H1 (cell line): ENCODE results near the gene ESYT2. TPM values are rescaled to one million over a fixed set of nuclear protein-coding genes. Genes with fewer than 3 reads are reported as not detected.

ENCODE experiments used
- CTCF ChIA-PET: fragments of 300-600 bp; sonication (Branson Sonifier 250); formaldehyde crosslinking; loops from one replicate; lab custom pipeline; 2021; ENCODE audit not compliant: partially characterized antibody; lab: Charles Lee
- POLR2A ChIA-PET: fragments of 300-600 bp; sonication (Branson Sonifier 250); formaldehyde crosslinking; loops from one replicate; lab custom pipeline; 2021; ENCODE audit warnings: inconsistent platforms; ENCODE audit not compliant: partially characterized antibody; lab: Charles Lee
- DNase-seq, 2 experiments: peaks; one replicate each; pipeline versions ENCODE4 v3.0.0 to v3.0.0-alpha.2; 2010 to 2022; ENCODE audit warnings: low spot score in 2 of 2, low read depth in 1 of 2, mixed read lengths in 1 of 2
- FAIRE-seq: peaks from 2 replicates; lab custom pipeline; 2011; peaks lifted over from hg19 to GRCh38; lab: Jason Lieb, UNC
- H2AFZ ChIP-seq: 2 replicates; pipeline ENCODE4 v1.8.1; 2012; ENCODE audit warnings: low read length, inconsistent platforms
- H2AK5ac ChIP-seq: 2 replicates; pipeline ENCODE4 v1.6.1; 2013; ENCODE audit warnings: low read depth, low read length
- H2BK120ac ChIP-seq: replicated peaks from 2 replicates; pipeline ENCODE3; 2013; ENCODE audit warnings: low read depth, low read length, inconsistent platforms
- H2BK12ac ChIP-seq: 2 replicates; pipeline ENCODE4 v1.6.1; 2013; ENCODE audit warnings: low read depth, low read length
- H2BK15ac ChIP-seq: 2 replicates; pipeline ENCODE4 v1.6.1; 2013; ENCODE audit warnings: low read length
- H2BK20ac ChIP-seq: 2 replicates; pipeline ENCODE4 v1.6.1; 2013; ENCODE audit warnings: low read length
- H2BK5ac ChIP-seq: 2 replicates; pipeline ENCODE4 v1.6.1; 2013; ENCODE audit warnings: low read depth, low read length
- H3K14ac ChIP-seq: 2 replicates; pipeline ENCODE4 v1.6.1; 2013; ENCODE audit warnings: inconsistent platforms; ENCODE audit not compliant: insufficient read length
- H3K18ac ChIP-seq: 2 replicates; pipeline ENCODE4 v1.6.1; 2013; ENCODE audit warnings: low read length; ENCODE audit errors: extremely low read depth
- H3K23ac ChIP-seq: 2 replicates; pipeline ENCODE4 v1.6.1; 2013; ENCODE audit warnings: inconsistent platforms; ENCODE audit not compliant: insufficient read length
- H3K23me2 ChIP-seq: 2 replicates; pipeline ENCODE4 v1.6.1; 2013; ENCODE audit warnings: low read depth, low read length
- H3K27ac ChIP-seq: 2 replicates; pipeline ENCODE4 v1.6.1; 2011; ENCODE audit warnings: low read depth, low read length, inconsistent platforms
- H3K27me3 ChIP-seq, 4 experiments: replicated peaks in 1 of 4; 1 replicate in 1 of 4; 2 replicates in 3 of 4; pipeline versions ENCODE4 v1.6.1 to v1.8.1; 2011 to 2013; ENCODE audit warnings: low read length in 3 of 4, mild to moderate bottlenecking in 3 of 4, inconsistent platforms in 2 of 4, mixed read lengths in 2 of 4, moderate library complexity in 1 of 4; ENCODE audit not compliant: control insufficient read depth in 3 of 4, insufficient read depth in 3 of 4; ENCODE audit errors: extremely low read depth in 1 of 4
- H3K36me3 ChIP-seq, 4 experiments: 2 replicates each; pipeline versions ENCODE4 v1.6.1 to v1.8.1; 2011 to 2013; ENCODE audit warnings: mild to moderate bottlenecking in 4 of 4, low read length in 3 of 4, moderate library complexity in 2 of 4, control low read depth in 1 of 4, inconsistent platforms in 1 of 4; ENCODE audit not compliant: insufficient read depth in 4 of 4, control insufficient read depth in 2 of 4
- H3K4ac ChIP-seq: replicated peaks from 2 replicates; pipeline ENCODE3; 2013; ENCODE audit warnings: low read length, low read depth, mixed read lengths, inconsistent platforms; ENCODE audit not compliant: insufficient read length
- H3K4me1 ChIP-seq, 4 experiments: replicated peaks in 1 of 4; 1 replicate in 1 of 4; 2 replicates in 3 of 4; pipeline versions ENCODE4 v1.6.1 to v1.8.1; 2011 to 2013; ENCODE audit warnings: low read length in 3 of 4, inconsistent platforms in 2 of 4, mixed read lengths in 1 of 4; ENCODE audit not compliant: insufficient read depth in 4 of 4, control insufficient read depth in 3 of 4
- H3K4me2 ChIP-seq, 2 experiments: 2 replicates each; pipeline versions ENCODE4 v1.6.1 to v1.8.1; 2011 to 2013; ENCODE audit warnings: low read depth in 2 of 2, low read length in 2 of 2, control low read depth in 1 of 2, inconsistent platforms in 1 of 2, mild to moderate bottlenecking in 1 of 2; ENCODE audit not compliant: insufficient read depth in 1 of 2
- H3K4me3 ChIP-seq, 4 experiments: fragments of 200-600, 300-600 bp in 1 of 4; sonication (generic), shearing (Covaris generic), sonication (Bioruptor Twin) in 1 of 4; 2 replicates each; pipeline versions ENCODE4 v1.5.1 to v1.8.1; 2011 to 2016; ENCODE audit warnings: low read length in 4 of 4, low read depth in 3 of 4, control low read depth in 2 of 4, inconsistent platforms in 2 of 4, mild to moderate bottlenecking in 2 of 4, mixed read lengths in 1 of 4, moderate library complexity in 1 of 4; ENCODE audit not compliant: insufficient read depth in 2 of 4; ENCODE audit errors: extremely low read depth in 1 of 4
- H3K56ac ChIP-seq: replicated peaks from 2 replicates; pipeline ENCODE3; 2013; ENCODE audit warnings: low read depth, mild to moderate bottlenecking, mixed read lengths, low read length, inconsistent platforms; ENCODE audit not compliant: insufficient read length
- H3K79me1 ChIP-seq: 2 replicates; pipeline ENCODE4 v1.6.1; 2013; ENCODE audit warnings: low read depth, low read length, control low read depth
- H3K79me2 ChIP-seq, 2 experiments: 2 replicates each; pipeline versions ENCODE4 v1.6.1 to v1.8.1; 2012 to 2013; ENCODE audit warnings: low read length in 2 of 2, mild to moderate bottlenecking in 2 of 2, inconsistent platforms in 1 of 2; ENCODE audit not compliant: insufficient read depth in 2 of 2, control insufficient read depth in 1 of 2
- H3K9ac ChIP-seq, 4 experiments: replicated peaks in 1 of 4; 1 replicate in 1 of 4; 2 replicates in 3 of 4; pipeline versions ENCODE4 v1.6.1 to v1.8.1; 2011 to 2013; ENCODE audit warnings: low read depth in 3 of 4, low read length in 3 of 4, control low read depth in 2 of 4, mild to moderate bottlenecking in 2 of 4, moderate library complexity in 2 of 4, inconsistent platforms in 1 of 4; ENCODE audit errors: extremely low read depth in 1 of 4
- H3K9me3 ChIP-seq, 2 experiments: 2 replicates each; pipeline versions ENCODE4 v1.6.1 to v1.8.1; 2012 to 2013; ENCODE audit warnings: mild to moderate bottlenecking in 2 of 2, moderate library complexity in 2 of 2, control low read depth in 1 of 2, inconsistent platforms in 1 of 2, low read depth in 1 of 2, low read length in 1 of 2, mixed read lengths in 1 of 2; ENCODE audit not compliant: insufficient read depth in 2 of 2
- H4K20me1 ChIP-seq, 2 experiments: replicated peaks in 1 of 2; 2 replicates each; pipeline versions ENCODE3 to v1.8.1; 2011 to 2013; ENCODE audit warnings: inconsistent platforms in 2 of 2, low read length in 2 of 2, mild to moderate bottlenecking in 1 of 2; ENCODE audit not compliant: insufficient read depth in 2 of 2, control insufficient read depth in 1 of 2
- H4K5ac ChIP-seq: 2 replicates; pipeline ENCODE4 v1.6.1; 2013; ENCODE audit warnings: low read length, low read depth, mixed read lengths, inconsistent platforms; ENCODE audit not compliant: insufficient read length
- H4K8ac ChIP-seq: 2 replicates; pipeline ENCODE4 v1.8.0; 2013; ENCODE audit warnings: mild to moderate bottlenecking, moderate library complexity, low read length, inconsistent platforms; ENCODE audit not compliant: insufficient read depth; ENCODE audit errors: extremely low read depth
- H4K91ac ChIP-seq: replicated peaks from 2 replicates; pipeline ENCODE3; 2013; ENCODE audit warnings: low read length, mixed read lengths, inconsistent platforms; ENCODE audit not compliant: insufficient read length
- BCL11A ChIP-seq, 2 experiments: IDR thresholded peaks; one replicate each; pipeline ENCODE4 v1.6.1; 2011; ENCODE audit warnings: low read depth in 2 of 2, low read length in 2 of 2, mild to moderate bottlenecking in 2 of 2
- CREB1 ChIP-seq: IDR thresholded peaks from 2 replicates; pipeline ENCODE4 v1.6.1; 2012; ENCODE audit warnings: inconsistent platforms
- GABPA ChIP-seq: IDR thresholded peaks from 2 replicates; pipeline ENCODE4 v1.6.1; 2011; ENCODE audit warnings: mild to moderate bottlenecking, low read length, moderate library complexity, borderline replicate concordance; ENCODE audit not compliant: insufficient read depth
- KDM1A ChIP-seq: fragments of 200-600, 300-600 bp; sonication (generic); IDR thresholded peaks from 2 replicates; pipeline ENCODE4 v1.7.1; 2016; ENCODE audit warnings: mild to moderate bottlenecking, low read length, borderline replicate concordance
- NANOG ChIP-seq: IDR thresholded peaks from 2 replicates; pipeline ENCODE4 v1.6.1; 2011; ENCODE audit warnings: low read length, low read depth, mild to moderate bottlenecking, inconsistent platforms; ENCODE audit not compliant: insufficient read depth, poor library complexity, severe bottlenecking
- PHF8 ChIP-seq: fragments of 200-600 bp; sonication (generic); conservative IDR thresholded peaks from 2 replicates; pipeline ENCODE4 v1.7.1; 2012; ENCODE audit warnings: low read depth, mild to moderate bottlenecking, inconsistent platforms, low read length, moderate library complexity
- POLR2AphosphoS5 ChIP-seq: IDR thresholded peaks from 2 replicates; pipeline ENCODE4 v1.6.1; 2011; ENCODE audit warnings: low read depth, low read length
- RAD21 ChIP-seq, 2 experiments: IDR thresholded peaks in 1 of 2; conservative IDR thresholded peaks in 1 of 2; 2 replicates each; pipeline ENCODE4 v1.6.1; 2011; ENCODE audit warnings: low read depth in 2 of 2, low read length in 2 of 2, improper control_type of control experiment in 1 of 2, inconsistent platforms in 1 of 2, mild to moderate bottlenecking in 1 of 2, moderate library complexity in 1 of 2
- WGBS, 2 experiments: shearing (Covaris generic) in 1 of 2; methylation state at CpG; one replicate each; pipeline versions ENCODE4 v1.1.6 to v1.1.7; 2013 to 2015; ENCODE audit warnings: low lambda C conversion rate in 2 of 2, mixed read lengths in 2 of 2, inconsistent platforms in 1 of 2, low coverage in 1 of 2, missing lambda C conversion rate in 1 of 2; ENCODE audit not compliant: insufficient replicate concordance in 2 of 2, insufficient coverage in 1 of 2, insufficient read length in 1 of 2; ENCODE audit errors: extremely low coverage in 1 of 2, missing lambda C conversion rate in 1 of 2; 5-methylcytosine and 5-hydroxymethylcytosine counted together
- polyA plus RNA-seq, 7 experiments: library from polyadenylated mRNA; depleted of rRNA in 3 of 7; stranded (reverse) in 5 of 7; unstranded in 2 of 7; fragments of >200 nt in 5 of 7; fragments of 200-250 nt in 2 of 7; gene quantifications; 1 replicate in 5 of 7; 2 replicates in 1 of 7; 4 replicates in 1 of 7; pipeline versions ENCODE4 v1.2.1 to v1.2.3, GENCODE V29; 2011 to 2013; ENCODE audit warnings: missing spikeins in 2 of 7, mixed read lengths in 2 of 7
- total RNA-seq: library from RNA; stranded (reverse); fragmentation: NEBNext Ultra II Directional; extraction: Animal tissue kit (Norgen Biotek cat#: 25700); gene quantifications from 2 replicates; pipeline ENCODE4 v1.2.1, GENCODE V29; 2021

The ESYT2 gene
- total and polyA plus RNA-seq, 2 of the 8 experiments (the other 6 are each of a cell fraction or from before 2014, with no cell fraction given): 27.0 to 37.5 TPM

- FAIRE-seq (no peak), DNase-seq (peak in 1 of 2 experiments; percentile 78)
- H3K79me2 ChIP-seq: peaks cover 19 to 48% of the 10 kb centered on the region in 2 experiments
- no peaks in the 10 kb centered on the region for H3K27me3 ChIP-seq
- peak overlapping the region; percentile 84; the same call in 1 of the 2 replicates for H4K8ac ChIP-seq
- H2AK5ac ChIP-seq: no peak overlapping the region
- peak overlapping the region in 3 of 4 experiments; percentile 58 to 71 (median 60); a peak in 6 of 7 replicates for H3K9ac ChIP-seq
- H3K27ac ChIP-seq: peak overlapping the region; percentile 53; the same call in 1 of the 2 replicates
- CTCF ChIA-PET: interaction anchor here (2.6 kb wide), 1 partner anchor 45 kb away, joined by 8 read pairs; no protein-coding TSS in a partner anchor
- no peak overlapping the region for H3K23ac ChIP-seq
- H3K23me2 ChIP-seq: peaks cover 8% of the 10 kb centered on the region
- H4K20me1 ChIP-seq: peaks cover 9 to 12% of the 10 kb centered on the region in 2 experiments
- WGBS, 2 experiments: 2% methylated on average over 30 of the region's 82 CpGs; no CpG with 5 or more reads in 1 of the 2 experiments
- H3K4me3 ChIP-seq: peak overlapping the region; percentile 48 to 91 (median 84)
- POLR2A ChIA-PET: interaction anchor here (0.7 to 2.2 kb wide), 4 partner anchors 9 to 30 kb away, joined by 3 to 8 read pairs (median 6); no protein-coding TSS in a partner anchor
- H2BK12ac ChIP-seq: peak overlapping the region; percentile 75; the same call in 1 of the 2 replicates
- H2BK15ac ChIP-seq: no peak overlapping the region
- H4K5ac ChIP-seq: no peak overlapping the region
- no peak overlapping the region for H2BK20ac ChIP-seq
- no peak overlapping the region for H2AFZ ChIP-seq
- no peak overlapping the region for H3K14ac ChIP-seq
- H3K4ac ChIP-seq: no peak overlapping the region
- H4K91ac ChIP-seq: no peak overlapping the region
- no peaks in the 10 kb centered on the region for H3K36me3 ChIP-seq
- H3K79me1 ChIP-seq: peaks cover 3% of the 10 kb centered on the region; the same call in 1 of the 2 replicates
- peak overlapping the region; percentile 76 for H3K18ac ChIP-seq
- H3K56ac ChIP-seq: no peak overlapping the region
- no peak overlapping the region for H2BK120ac ChIP-seq
- no peaks in the 10 kb centered on the region for H3K9me3 ChIP-seq
- peak overlapping the region; percentile 78; the same call in 1 of the 2 replicates for H2BK5ac ChIP-seq
- peak overlapping the region; percentile 74 to 94 for H3K4me2 ChIP-seq
- peaks cover 0 to 4% (median 2%) of the 10 kb centered on the region in 4 experiments; a peak in 3 of 7 replicates for H3K4me1 ChIP-seq
- TF ChIP-seq POLR2AphosphoS5 (no peak), GABPA (no peak), CREB1 (no peak), PHF8 (peak; percentile 28; the same call in 1 of the 2 replicates), RAD21 (IDR thresholded peaks at IDR 0.05 in 1 of 2, conservative IDR thresholded peaks at IDR 0.05 in 1 of 2; ENCODE audit: low read depth in 2 of 2, low read length in 2 of 2) (0 out of 4 replicates have a peak, but pooled peaks of 1 of the 2 experiments have one; percentile 0), BCL11A (IDR thresholded peaks at IDR 0.05; ENCODE audit: low read depth in 2 of 2, low read length in 2 of 2) (no peak), NANOG (no peak), KDM1A (no peak)
Observed at GRCh38 chr7:158828133-158829020, 932 bp downstream of the ESYT2 start.
